Gastroesophageal sphincter (tissue), 4 donors: ENCODE results near the gene FKBP10. TPM values are rescaled to one million over a fixed set of nuclear protein-coding genes. Genes with fewer than 3 reads are reported as not detected.

Experiments used
- ATAC-seq: fragments of 150-250 bp; one replicate; pipeline ENCODE4 v1.9.1; 2016; ENCODE audit warnings: mild to moderate bottlenecking, moderate library complexity
- H3K27ac ChIP-seq, 4 donors: fragments of 200-600 bp; sonication (generic) in 3 of 4; 1 replicate in 3 of 4; 2 replicates in 1 of 4; pipeline ENCODE4 v1.5.1; 2016 to 2019
- H3K27me3 ChIP-seq: fragments of 200-600 bp; sonication (generic); one replicate; pipeline ENCODE4 v1.5.1; 2019
- H3K36me3 ChIP-seq, 2 donors: fragments of 200-600 bp; sonication (generic); one replicate each; pipeline ENCODE4 v1.5.1; 2019; ENCODE audit warnings: control low read depth in 1 of 2
- H3K4me1 ChIP-seq, 3 donors: fragments of 200-600 bp; sonication (generic); 1 replicate in 2 of 3; 2 replicates in 1 of 3; pipeline ENCODE4 v1.5.1; 2016 to 2019; ENCODE audit warnings: control low read depth in 2 of 3
- H3K4me3 ChIP-seq, 2 donors: fragments of 200-600 bp; sonication (generic); one replicate each; pipeline ENCODE4 v1.5.1; 2019; ENCODE audit warnings: mild to moderate bottlenecking in 1 of 2, moderate library complexity in 1 of 2
- H3K9me3 ChIP-seq, 3 donors: fragments of 200-600 bp; sonication (generic); one replicate each; pipeline ENCODE4 v1.5.1; 2017 to 2019; ENCODE audit warnings: control low read depth in 2 of 3
- CTCF ChIP-seq, 4 experiments: fragments of 200-600 bp in 2 of 4; fragments of 450-650 bp in 2 of 4; sonication (generic) in 1 of 4; IDR thresholded peaks; one replicate each; pipeline ENCODE4 v1.5.1; 2017 to 2019; ENCODE audit warnings: antibody characterized with exemption in 4 of 4, mild to moderate bottlenecking in 2 of 4, moderate library complexity in 2 of 4
- EP300 ChIP-seq: sonication (generic); formaldehyde crosslinking; IDR thresholded peaks from one replicate; pipeline ENCODE4 v1.6.1; 2017; ENCODE audit warnings: antibody characterized with exemption, mild to moderate bottlenecking
- POLR2A ChIP-seq, 2 donors: fragments of 450-650 bp; IDR thresholded peaks; one replicate each; pipeline ENCODE4 v1.6.1; 2017; ENCODE audit warnings: antibody characterized with exemption in 2 of 2, mild to moderate bottlenecking in 2 of 2, moderate library complexity in 1 of 2
- POLR2AphosphoS5 ChIP-seq: sonication (generic); formaldehyde crosslinking; IDR thresholded peaks from one replicate; pipeline ENCODE4 v1.6.1; 2017; ENCODE audit warnings: antibody characterized with exemption
- WGBS, 2 donors: methylation state at CpG; one replicate each; pipeline ENCODE4 v1.1.5; 2018; ENCODE audit warnings: low coverage in 1 of 2; 5-methylcytosine and 5-hydroxymethylcytosine counted together
- total RNA-seq, 4 donors: library from RNA; depleted of rRNA; stranded (reverse); fragments of >200 nt; gene quantifications; one replicate each; pipeline ENCODE4 v1.1.0, GENCODE V29; 2016

FKBP10 gene
- total RNA-seq, 4 donors from 2014 or later = 33.7 to 43.2 (median 38.2) TPM

GRCh38 chr17:41863074-41863848, 50.5 kb downstream of the FKBP10 start:
- WGBS, 2 donors = 52 to 64% methylated on average over 4 to 17 of the region's 18 CpGs
- Histone ChIP-seq H3K9me3 (no peaks in the 10 kb centered on the region), H3K36me3 (peaks cover 0 to 17% of the 10 kb centered on the region in 2 donors), H3K27ac (no peak overlapping the region), H3K4me1 (peaks cover 7 to 54% (median 11%) of the 10 kb centered on the region in 3 donors), H3K4me3 (peak overlapping the region in 1 of 2 donors; percentile 99), H3K27me3 (no peaks in the 10 kb centered on the region)
- ATAC-seq = no peak
- no peak for TF ChIP-seq POLR2A (IDR thresholded peaks at IDR 0.05)
- no peak for TF ChIP-seq EP300
- no peak for TF ChIP-seq POLR2AphosphoS5
- TF ChIP-seq CTCF (IDR thresholded peaks at IDR 0.05) = no peak

GRCh38 chr17:41864498-41864835, 51.7 kb downstream of the FKBP10 start:
- WGBS, 2 donors = 0% methylated on average over 1 to 14 of the region's 25 CpGs
- H3K27ac ChIP-seq = peak overlapping the region; percentile 83 to 97 (median 92)

GRCh38 chr17:41864836-41865595, 52.2 kb downstream of the FKBP10 start, which contains the start of gene KLHL11:
TSS of gene KLHL11 (minus strand) at chr17:41865423. CDS start at chr17:41865370, 53 bp downstream.
- H3K4me1 ChIP-seq = peaks cover 7 to 48% (median 11%) of the 10 kb centered on the region in 3 donors
- peak within 1 kb of the TSS; percentile 83 to 97 (median 92) for H3K27ac ChIP-seq
- ATAC-seq = peak; percentile 98
- peak within 1 kb of the TSS; percentile 87 to 99 for H3K4me3 ChIP-seq
- no peaks in the 10 kb centered on the region for H3K9me3 ChIP-seq
- peak; percentile 85 for TF ChIP-seq POLR2AphosphoS5
- TF ChIP-seq EP300 = no peak
- peak; percentile 79 to 85 for TF ChIP-seq POLR2A (IDR thresholded peaks at IDR 0.05)
- peak in 1 of 4 experiments; percentile 12 for TF ChIP-seq CTCF (IDR thresholded peaks at IDR 0.05)
- no CpG with 5 or more reads among the region's 90 CpGs for WGBS, 2 donors
- no peaks in the 10 kb centered on the region for H3K27me3 ChIP-seq
- peaks cover 0 to 34% of the 10 kb centered on the region in 2 donors for H3K36me3 ChIP-seq

More at GRCh38 chr17:41864498-41864835, 51.7 kb downstream of the FKBP10 start:
- no peak for TF ChIP-seq EP300
- TF ChIP-seq POLR2AphosphoS5 = no peak
- no peak for TF ChIP-seq POLR2A (IDR thresholded peaks at IDR 0.05)
- no peak for TF ChIP-seq CTCF (IDR thresholded peaks at IDR 0.05)
- H3K9me3 ChIP-seq = no peaks in the 10 kb centered on the region
- H3K27me3 ChIP-seq = no peaks in the 10 kb centered on the region
- H3K4me1 ChIP-seq = peaks cover 7 to 54% (median 11%) of the 10 kb centered on the region in 3 donors
- peak overlapping the region; percentile 87 to 99 for H3K4me3 ChIP-seq
- peak; percentile 60 for ATAC-seq
- peaks cover 0 to 28% of the 10 kb centered on the region in 2 donors for H3K36me3 ChIP-seq

- WGBS, 2 donors = 0% methylated on average over 9 of the region's 10 CpGs; no CpG with 5 or more reads in 1 of the 2 donors
- no peaks in the 10 kb centered on the region for H3K9me3 ChIP-seq
- H3K27me3 ChIP-seq = no peaks in the 10 kb centered on the region
- ATAC-seq = no peak
- TF ChIP-seq CTCF (IDR thresholded peaks at IDR 0.05) = peak in 1 of 4 experiments; percentile 2
- no peak for TF ChIP-seq POLR2A (IDR thresholded peaks at IDR 0.05)
- H3K4me1 ChIP-seq = peaks cover 7 to 43% (median 11%) of the 10 kb centered on the region in 3 donors
- peaks cover 0 to 39% of the 10 kb centered on the region in 2 donors for H3K36me3 ChIP-seq
- H3K27ac ChIP-seq = peak overlapping the region in 3 of 4 donors; percentile 90 to 97 (median 95)
- H3K4me3 ChIP-seq = peak overlapping the region in 1 of 2 donors; percentile 99
Observed at GRCh38 chr17:41865596-41865893, 52.7 kb downstream of the FKBP10 start.
